ENCODE results near the gene WFDC1.

The WFDC1 gene

DNA sequence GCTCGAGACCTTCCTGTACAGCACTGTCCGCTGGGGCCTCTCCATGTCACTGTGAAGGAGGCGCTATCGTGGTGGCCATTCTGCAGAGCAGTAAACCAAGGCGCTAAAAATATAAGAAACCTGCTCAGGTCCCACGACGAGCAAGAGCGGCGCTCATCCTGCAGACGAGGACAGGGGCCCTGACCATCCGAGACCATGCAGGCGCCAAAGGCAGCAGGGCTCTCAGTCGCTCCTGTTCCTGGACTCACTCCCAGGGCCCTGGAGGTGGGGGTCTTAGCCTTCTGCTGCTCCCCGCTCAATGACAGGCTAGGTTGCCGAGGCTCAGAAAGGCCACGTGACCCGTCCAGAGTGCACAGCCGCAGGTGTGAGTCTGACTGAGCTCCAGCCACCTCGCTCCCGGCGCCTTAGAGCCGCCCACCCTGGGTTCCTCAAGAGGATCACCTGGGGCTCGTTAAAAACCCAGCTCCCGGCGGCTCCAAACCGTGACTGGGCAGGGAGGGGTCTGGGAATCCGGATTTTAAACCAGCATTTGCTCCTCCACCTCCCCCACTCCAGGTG is 73.2 kb downstream of the WFDC1 start:
- Histone ChIP-seq H3K4me1 (ENCODE audit: control insufficient read depth in 5 of 5, insufficient read depth in 5 of 5, low read length in 5 of 5) (peaks cover 0 to 4% (median 0%) of the 10 kb centered on the region in 5 donors), H3K4me3 (ENCODE audit: low read depth in 1 of 5, low read length in 5 of 5) (no peak overlapping the region), H3K27ac (ENCODE audit: low read depth, low read length) (no peak overlapping the region), H3K9me3 (ENCODE audit: control insufficient read depth in 5 of 5, low read length in 5 of 5) (no peaks in the 10 kb centered on the region), H3K9ac (ENCODE audit: low read length in 5 of 5) (no peak overlapping the region), H3K27me3 (ENCODE audit: control insufficient read depth in 5 of 5, insufficient read depth in 4 of 5, low read length in 5 of 5) (peaks cover 38 to 47% (median 43%) of the 10 kb centered on the region in 5 donors), H3K36me3 (ENCODE audit: control insufficient read depth in 5 of 5, insufficient read depth in 5 of 5, low read length in 5 of 5) (no peaks in the 10 kb centered on the region)

GRCh38 chr16:84368308-84368996 is 73.8 kb downstream of the WFDC1 start, which contains the start of gene ATP2C2:
TSS of gene ATP2C2 (plus strand) at chr16:84368538. CDS start at chr16:84368616, 78 bp downstream.
- no peak within 1 kb of the TSS for H3K9ac ChIP-seq (ENCODE audit: low read length in 5 of 5)
- H3K4me3 ChIP-seq (ENCODE audit: low read depth in 1 of 5, low read length in 5 of 5): no peak within 1 kb of the TSS
- H3K27ac ChIP-seq (ENCODE audit: low read depth, low read length): no peak within 1 kb of the TSS
- peaks cover 38 to 47% (median 43%) of the 10 kb centered on the region in 5 donors for H3K27me3 ChIP-seq (ENCODE audit: control insufficient read depth in 5 of 5, insufficient read depth in 4 of 5, low read length in 5 of 5)
- H3K4me1 ChIP-seq (ENCODE audit: control insufficient read depth in 5 of 5, insufficient read depth in 5 of 5, low read length in 5 of 5): peaks cover 0 to 4% (median 0%) of the 10 kb centered on the region in 5 donors
- H3K9me3 ChIP-seq (ENCODE audit: control insufficient read depth in 5 of 5, low read length in 5 of 5): no peaks in the 10 kb centered on the region
- no peaks in the 10 kb centered on the region for H3K36me3 ChIP-seq (ENCODE audit: control insufficient read depth in 5 of 5, insufficient read depth in 5 of 5, low read length in 5 of 5)

DNA sequence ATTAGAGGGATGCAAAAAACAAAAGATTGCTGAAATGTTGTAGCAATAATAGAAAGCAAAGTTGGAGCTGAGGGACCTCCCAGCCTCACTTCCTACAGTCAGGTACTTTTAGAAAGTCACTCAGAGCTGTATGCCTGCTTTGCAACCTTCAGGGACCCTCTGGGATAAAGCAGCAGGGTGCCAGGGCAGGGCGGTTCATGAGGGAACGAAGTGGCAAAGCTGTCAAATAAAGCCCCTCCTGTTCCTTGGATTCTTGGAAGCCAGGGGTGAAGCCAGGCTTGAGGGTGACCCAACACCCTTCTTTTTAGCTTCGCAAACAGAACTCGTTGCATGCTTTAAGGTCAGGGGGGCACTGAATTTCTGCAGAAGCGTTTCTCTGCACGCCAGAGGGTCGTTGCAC is 74.4 kb downstream of the WFDC1 start:
- no peak overlapping the region for H3K9ac ChIP-seq (ENCODE audit: low read length in 5 of 5)
- H3K4me3 ChIP-seq (ENCODE audit: low read depth in 1 of 5, low read length in 5 of 5): no peak overlapping the region
- H3K27ac ChIP-seq (ENCODE audit: low read depth, low read length): no peak overlapping the region
- peaks cover 0 to 4% (median 0%) of the 10 kb centered on the region in 5 donors for H3K4me1 ChIP-seq (ENCODE audit: control insufficient read depth in 5 of 5, insufficient read depth in 5 of 5, low read length in 5 of 5)
- H3K27me3 ChIP-seq (ENCODE audit: control insufficient read depth in 5 of 5, insufficient read depth in 4 of 5, low read length in 5 of 5): peaks cover 39 to 47% (median 45%) of the 10 kb centered on the region in 5 donors
- H3K36me3 ChIP-seq (ENCODE audit: control insufficient read depth in 5 of 5, insufficient read depth in 5 of 5, low read length in 5 of 5): no peaks in the 10 kb centered on the region
- no peaks in the 10 kb centered on the region for H3K9me3 ChIP-seq (ENCODE audit: control insufficient read depth in 5 of 5, low read length in 5 of 5)

DNA sequence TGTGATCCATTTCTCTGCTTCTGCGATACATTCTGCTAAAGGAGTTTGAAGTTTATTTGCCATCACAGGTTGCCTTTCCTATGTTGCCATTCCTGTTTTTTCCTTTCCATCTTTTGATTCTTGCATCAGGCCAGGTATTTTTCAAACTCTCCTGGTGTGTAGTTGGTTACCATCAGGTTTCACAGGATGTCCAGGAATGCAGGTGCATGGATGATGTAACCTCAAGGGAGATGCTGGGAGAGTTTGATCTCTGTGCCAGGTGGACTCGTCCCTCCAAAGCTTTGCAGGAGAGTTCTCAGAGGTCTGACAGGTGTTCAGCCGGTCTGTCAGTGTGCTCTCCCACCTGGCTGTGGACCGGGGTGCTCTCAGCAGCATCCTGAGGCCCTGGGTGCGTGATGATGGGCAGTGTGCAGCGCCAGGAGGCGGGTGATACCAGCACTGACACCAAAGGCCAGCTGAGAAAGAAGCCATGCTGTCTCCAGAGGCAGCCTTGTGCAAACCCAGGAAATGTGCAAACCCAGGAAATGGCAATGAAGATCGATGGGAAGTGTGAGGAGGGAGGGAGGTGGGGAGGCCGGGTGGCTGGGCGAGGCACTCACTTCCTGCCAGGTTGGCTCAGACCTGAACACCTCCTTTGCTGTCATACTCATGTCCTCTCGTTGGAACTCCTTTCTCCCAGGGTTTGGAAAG is 75.4 kb downstream of the WFDC1 start:
- H3K4me3 ChIP-seq (ENCODE audit: low read depth in 1 of 5, low read length in 5 of 5): no peak overlapping the region
- peaks cover 39 to 47% (median 47%) of the 10 kb centered on the region in 5 donors for H3K27me3 ChIP-seq (ENCODE audit: control insufficient read depth in 5 of 5, insufficient read depth in 4 of 5, low read length in 5 of 5)
- no peak overlapping the region for H3K27ac ChIP-seq (ENCODE audit: low read depth, low read length)
- no peak overlapping the region for H3K9ac ChIP-seq (ENCODE audit: low read length in 5 of 5)
- H3K36me3 ChIP-seq (ENCODE audit: control insufficient read depth in 5 of 5, insufficient read depth in 5 of 5, low read length in 5 of 5): no peaks in the 10 kb centered on the region
- H3K4me1 ChIP-seq (ENCODE audit: control insufficient read depth in 5 of 5, insufficient read depth in 5 of 5, low read length in 5 of 5): peaks cover 0 to 4% (median 0%) of the 10 kb centered on the region in 5 donors
- H3K9me3 ChIP-seq (ENCODE audit: control insufficient read depth in 5 of 5, low read length in 5 of 5): no peaks in the 10 kb centered on the region

GRCh38 chr16:84370723-84371552 is 76.3 kb downstream of the WFDC1 start:
- H3K27ac ChIP-seq (ENCODE audit: low read depth, low read length): no peak overlapping the region
- H3K4me1 ChIP-seq (ENCODE audit: control insufficient read depth in 5 of 5, insufficient read depth in 5 of 5, low read length in 5 of 5): peaks cover 0 to 4% (median 0%) of the 10 kb centered on the region in 5 donors
- H3K9ac ChIP-seq (ENCODE audit: low read length in 5 of 5): no peak overlapping the region
- H3K4me3 ChIP-seq (ENCODE audit: low read depth in 1 of 5, low read length in 5 of 5): no peak overlapping the region
- H3K9me3 ChIP-seq (ENCODE audit: control insufficient read depth in 5 of 5, low read length in 5 of 5): no peaks in the 10 kb centered on the region
- peaks cover 39 to 48% (median 45%) of the 10 kb centered on the region in 5 donors for H3K27me3 ChIP-seq (ENCODE audit: control insufficient read depth in 5 of 5, insufficient read depth in 4 of 5, low read length in 5 of 5)
- no peaks in the 10 kb centered on the region for H3K36me3 ChIP-seq (ENCODE audit: control insufficient read depth in 5 of 5, insufficient read depth in 5 of 5, low read length in 5 of 5)

- no peak overlapping the region for H3K9ac ChIP-seq (ENCODE audit: low read length in 5 of 5)
- H3K4me3 ChIP-seq (ENCODE audit: low read depth in 1 of 5, low read length in 5 of 5): no peak overlapping the region
- H3K36me3 ChIP-seq (ENCODE audit: control insufficient read depth in 5 of 5, insufficient read depth in 5 of 5, low read length in 5 of 5): no peaks in the 10 kb centered on the region
- peaks cover 38 to 50% (median 43%) of the 10 kb centered on the region in 5 donors for H3K27me3 ChIP-seq (ENCODE audit: control insufficient read depth in 5 of 5, insufficient read depth in 4 of 5, low read length in 5 of 5)
- no peaks in the 10 kb centered on the region for H3K9me3 ChIP-seq (ENCODE audit: control insufficient read depth in 5 of 5, low read length in 5 of 5)
- H3K27ac ChIP-seq (ENCODE audit: low read depth, low read length): no peak overlapping the region
- peaks cover 0 to 4% (median 0%) of the 10 kb centered on the region in 5 donors for H3K4me1 ChIP-seq (ENCODE audit: control insufficient read depth in 5 of 5, insufficient read depth in 5 of 5, low read length in 5 of 5)
These were observed 76.8 kb downstream of the WFDC1 start for GRCh38 chr16:84371553-84371865.

DNA sequence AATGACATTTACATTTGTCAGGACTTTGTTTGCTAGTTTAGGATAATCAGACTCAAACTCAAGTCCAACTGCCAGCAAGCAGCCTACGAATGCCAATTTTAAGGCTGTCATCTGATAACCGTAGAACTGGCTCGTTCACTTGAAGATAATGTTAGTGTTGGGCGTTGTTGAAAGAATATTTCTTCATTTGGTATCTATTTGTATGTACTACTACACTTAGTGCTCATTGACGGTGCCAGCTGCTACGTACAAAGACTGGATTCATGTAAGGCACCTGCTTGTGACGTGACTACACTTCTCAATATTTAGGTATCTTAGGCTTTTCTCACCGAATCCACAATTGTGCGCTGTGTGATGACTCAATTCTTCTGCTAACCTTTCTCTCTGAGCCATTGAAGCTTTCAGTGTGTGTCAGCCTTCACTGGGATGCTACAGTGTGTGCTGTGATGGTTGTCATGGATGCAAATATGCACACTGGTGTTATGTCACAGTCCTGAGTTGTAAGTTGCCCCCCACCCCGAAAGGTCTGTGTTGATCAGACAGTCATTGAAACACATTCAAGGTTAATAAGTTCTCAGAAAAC is 79.3 kb downstream of the WFDC1 start:
- no peak overlapping the region for H3K4me3 ChIP-seq (ENCODE audit: low read depth in 1 of 5, low read length in 5 of 5)
- H3K36me3 ChIP-seq (ENCODE audit: control insufficient read depth in 5 of 5, insufficient read depth in 5 of 5, low read length in 5 of 5): no peaks in the 10 kb centered on the region
- H3K9me3 ChIP-seq (ENCODE audit: control insufficient read depth in 5 of 5, low read length in 5 of 5): no peaks in the 10 kb centered on the region
- H3K4me1 ChIP-seq (ENCODE audit: control insufficient read depth in 5 of 5, insufficient read depth in 5 of 5, low read length in 5 of 5): no peaks in the 10 kb centered on the region
- H3K27ac ChIP-seq (ENCODE audit: low read depth, low read length): no peak overlapping the region
- H3K27me3 ChIP-seq (ENCODE audit: control insufficient read depth in 5 of 5, insufficient read depth in 4 of 5, low read length in 5 of 5): peaks cover 17 to 33% (median 25%) of the 10 kb centered on the region in 5 donors
- H3K9ac ChIP-seq (ENCODE audit: low read length in 5 of 5): no peak overlapping the region

GRCh38 chr16:84378099-84378498 is 83.4 kb downstream of the WFDC1 start:
- H3K27ac ChIP-seq (ENCODE audit: low read depth, low read length): no peak overlapping the region
- no peak overlapping the region for H3K9ac ChIP-seq (ENCODE audit: low read length in 5 of 5)
- no peak overlapping the region for H3K4me3 ChIP-seq (ENCODE audit: low read depth in 1 of 5, low read length in 5 of 5)
- H3K9me3 ChIP-seq (ENCODE audit: control insufficient read depth in 5 of 5, low read length in 5 of 5): peaks cover 0 to 3% (median 0%) of the 10 kb centered on the region in 5 donors
- peaks cover 0 to 15% (median 0%) of the 10 kb centered on the region in 5 donors for H3K27me3 ChIP-seq (ENCODE audit: control insufficient read depth in 5 of 5, insufficient read depth in 4 of 5, low read length in 5 of 5)
- H3K4me1 ChIP-seq (ENCODE audit: control insufficient read depth in 5 of 5, insufficient read depth in 5 of 5, low read length in 5 of 5): no peaks in the 10 kb centered on the region
- H3K36me3 ChIP-seq (ENCODE audit: control insufficient read depth in 5 of 5, insufficient read depth in 5 of 5, low read length in 5 of 5): no peaks in the 10 kb centered on the region

DNA sequence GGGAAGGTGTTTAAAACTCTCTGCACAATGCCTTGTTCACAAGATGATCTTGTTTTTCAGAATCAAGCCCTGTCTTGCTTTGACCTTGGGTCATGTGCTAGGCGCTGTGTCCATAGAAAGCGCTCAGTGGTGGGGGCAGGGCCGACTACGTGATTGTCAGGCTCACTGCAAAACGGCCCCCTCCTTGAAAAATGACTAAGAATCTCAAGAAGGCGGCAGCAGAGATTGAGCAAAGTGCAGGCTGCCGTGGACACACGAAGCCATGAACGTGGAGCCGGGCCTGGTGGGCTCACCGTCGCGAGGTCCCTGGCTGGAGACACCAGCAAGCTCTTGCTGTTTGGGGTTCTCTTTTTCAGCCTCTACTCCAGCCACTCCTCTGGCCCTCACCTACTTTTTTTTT is 83.9 kb downstream of the WFDC1 start:
- H3K36me3 ChIP-seq (ENCODE audit: control insufficient read depth in 5 of 5, insufficient read depth in 5 of 5, low read length in 5 of 5): no peaks in the 10 kb centered on the region
- no peak overlapping the region for H3K27ac ChIP-seq (ENCODE audit: low read depth, low read length)
- H3K27me3 ChIP-seq (ENCODE audit: control insufficient read depth in 5 of 5, insufficient read depth in 4 of 5, low read length in 5 of 5): peaks cover 0 to 15% (median 0%) of the 10 kb centered on the region in 5 donors
- no peak overlapping the region for H3K9ac ChIP-seq (ENCODE audit: low read length in 5 of 5)
- H3K4me1 ChIP-seq (ENCODE audit: control insufficient read depth in 5 of 5, insufficient read depth in 5 of 5, low read length in 5 of 5): no peaks in the 10 kb centered on the region
- peaks cover 0 to 3% (median 0%) of the 10 kb centered on the region in 5 donors for H3K9me3 ChIP-seq (ENCODE audit: control insufficient read depth in 5 of 5, low read length in 5 of 5)
- H3K4me3 ChIP-seq (ENCODE audit: low read depth in 1 of 5, low read length in 5 of 5): no peak overlapping the region
